LNCaP clone FGC (cell line): ENCODE measurements around the gene KRT6B.

Experiments
- DNase-seq: peaks from one replicate; pipeline ENCODE4 v3.0.0-alpha.2; 2011; ENCODE audit warnings: low read depth
- H3K4me3 ChIP-seq: 2 replicates; pipeline ENCODE4 v1.5.1; 2011; ENCODE audit warnings: mild to moderate bottlenecking, low read depth, low read length, control low read depth
- TF ChIP-seq, protein P1 (sequence below): IDR thresholded peaks from 2 replicates; pipeline ENCODE4 v1.5.1; 2012; ENCODE audit warnings: mild to moderate bottlenecking; ENCODE audit not compliant: control insufficient read depth, insufficient read depth; ENCODE audit errors: extremely low read depth

Gene KRT6B

DNA sequence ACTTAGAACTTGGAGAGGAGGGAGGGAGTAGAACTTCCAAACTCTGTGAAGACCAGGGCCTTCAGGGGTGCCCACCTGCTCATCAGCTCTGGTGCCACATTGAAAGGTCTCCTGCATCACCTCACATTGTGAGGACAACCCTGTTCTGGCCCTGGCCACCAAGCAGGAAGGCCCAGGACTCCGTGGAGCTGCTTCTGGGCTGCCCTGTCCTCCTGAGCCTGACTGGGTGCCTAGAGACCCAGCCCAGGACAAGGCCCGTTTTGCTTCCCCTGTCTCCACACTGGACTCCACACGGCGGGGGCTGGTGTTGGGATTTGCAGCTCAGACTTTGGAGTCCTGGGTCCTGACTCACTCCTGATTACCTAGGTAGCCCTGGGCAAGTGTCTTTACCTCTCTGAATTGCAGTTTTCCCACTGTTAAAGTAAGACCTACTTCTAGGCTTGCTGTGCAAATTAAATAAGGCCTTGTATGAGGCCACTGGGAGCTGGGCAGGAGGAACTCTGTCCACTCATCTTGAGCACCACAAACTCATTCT, 33.3 kb downstream of the KRT6B start:
- no peak for DNase-seq
- no peak overlapping the region for H3K4me3 ChIP-seq
- TF ChIP-seq, protein P1, sequence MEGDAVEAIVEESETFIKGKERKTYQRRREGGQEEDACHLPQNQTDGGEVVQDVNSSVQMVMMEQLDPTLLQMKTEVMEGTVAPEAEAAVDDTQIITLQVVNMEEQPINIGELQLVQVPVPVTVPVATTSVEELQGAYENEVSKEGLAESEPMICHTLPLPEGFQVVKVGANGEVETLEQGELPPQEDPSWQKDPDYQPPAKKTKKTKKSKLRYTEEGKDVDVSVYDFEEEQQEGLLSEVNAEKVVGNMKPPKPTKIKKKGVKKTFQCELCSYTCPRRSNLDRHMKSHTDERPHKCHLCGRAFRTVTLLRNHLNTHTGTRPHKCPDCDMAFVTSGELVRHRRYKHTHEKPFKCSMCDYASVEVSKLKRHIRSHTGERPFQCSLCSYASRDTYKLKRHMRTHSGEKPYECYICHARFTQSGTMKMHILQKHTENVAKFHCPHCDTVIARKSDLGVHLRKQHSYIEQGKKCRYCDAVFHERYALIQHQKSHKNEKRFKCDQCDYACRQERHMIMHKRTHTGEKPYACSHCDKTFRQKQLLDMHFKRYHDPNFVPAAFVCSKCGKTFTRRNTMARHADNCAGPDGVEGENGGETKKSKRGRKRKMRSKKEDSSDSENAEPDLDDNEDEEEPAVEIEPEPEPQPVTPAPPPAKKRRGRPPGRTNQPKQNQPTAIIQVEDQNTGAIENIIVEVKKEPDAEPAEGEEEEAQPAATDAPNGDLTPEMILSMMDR: no peak

DNA sequence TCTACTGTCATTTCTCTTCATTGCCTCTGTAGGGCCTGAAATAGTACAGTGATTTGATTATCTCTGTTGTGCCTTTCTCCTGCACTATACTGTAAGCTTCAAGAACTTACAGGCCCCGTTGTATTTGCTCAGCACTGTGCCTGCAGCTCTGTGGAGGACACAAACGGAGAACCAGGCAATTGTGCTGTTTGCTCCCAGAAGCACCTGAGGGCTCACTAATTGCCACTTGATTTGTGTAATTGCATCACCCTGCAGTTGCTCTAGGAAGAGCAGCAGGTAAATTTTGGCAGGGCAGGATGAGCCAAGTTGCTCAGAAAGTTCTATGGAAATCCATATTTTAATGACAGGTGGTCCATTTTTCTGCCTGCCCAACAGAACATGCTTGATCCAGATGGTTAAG, 34.2 kb downstream of the KRT6B start:
- H3K4me3 ChIP-seq: no peak overlapping the region
- DNase-seq: no peak
- TF ChIP-seq, protein P1: no peak

DNA sequence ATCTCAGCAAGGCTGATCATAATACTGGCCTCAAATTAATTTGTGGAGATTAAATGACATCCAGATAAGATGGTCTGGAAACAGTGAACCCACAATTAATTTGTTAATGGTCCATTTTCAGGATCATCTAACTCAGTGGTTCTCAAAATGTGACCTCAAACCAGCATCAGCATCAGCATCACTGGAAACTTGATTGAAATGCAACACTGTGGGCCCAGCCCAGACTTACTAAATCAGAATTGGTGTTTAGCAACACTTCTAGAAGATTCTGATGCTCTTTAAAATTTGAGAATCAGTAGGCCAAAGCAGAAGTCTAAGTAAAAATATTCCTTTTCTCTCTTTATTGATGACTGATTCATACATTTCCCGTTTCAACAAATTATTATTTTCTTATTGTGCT, 35.2 kb downstream of the KRT6B start:
- TF ChIP-seq, protein P1: no peak
- no peak for DNase-seq
- H3K4me3 ChIP-seq: no peak overlapping the region

DNA sequence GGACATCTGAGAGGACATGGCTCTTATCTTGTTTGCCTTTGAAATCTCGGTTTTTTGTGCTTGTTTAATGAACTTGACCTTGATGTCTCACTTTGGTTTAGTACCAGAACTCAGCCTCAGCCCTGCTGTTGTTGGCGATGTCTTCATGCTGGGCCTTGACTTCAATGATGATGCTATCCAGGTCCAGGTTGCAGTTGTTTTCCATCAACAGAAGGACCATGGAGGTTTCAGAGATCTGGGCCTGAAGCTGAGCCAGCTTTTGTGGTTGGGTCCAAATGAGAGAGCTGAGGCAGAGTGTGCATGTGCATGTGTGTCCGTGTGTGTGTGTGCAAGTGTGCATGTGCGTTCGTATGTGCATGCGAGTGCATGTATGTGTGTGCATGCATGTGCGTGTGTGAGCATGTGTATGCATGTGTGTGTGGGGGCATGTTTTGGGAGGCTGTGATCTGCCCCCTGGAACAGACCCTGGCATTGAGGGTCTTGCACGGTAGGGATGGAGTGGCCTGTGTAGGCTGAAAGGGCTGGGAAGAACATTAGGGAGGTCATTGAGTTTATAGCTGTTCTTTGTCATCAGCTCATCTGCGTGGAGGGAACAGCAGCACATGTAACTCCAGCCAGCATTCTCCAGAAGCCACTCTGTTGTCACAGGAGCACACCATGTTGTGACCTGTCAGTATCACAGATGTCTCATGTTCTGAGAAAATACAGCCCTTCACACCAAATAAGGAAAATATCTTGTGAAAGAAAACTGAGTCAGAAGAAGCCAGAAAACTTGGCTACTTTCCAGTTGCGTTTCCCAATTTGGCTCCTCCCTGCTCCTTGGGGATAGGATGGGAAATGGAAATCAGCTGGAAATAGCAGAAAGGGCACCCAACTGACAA, 35.8 kb downstream of the KRT6B start:
- no peak for DNase-seq
- H3K4me3 ChIP-seq: no peak overlapping the region
- TF ChIP-seq, protein P1: no peak

DNA sequence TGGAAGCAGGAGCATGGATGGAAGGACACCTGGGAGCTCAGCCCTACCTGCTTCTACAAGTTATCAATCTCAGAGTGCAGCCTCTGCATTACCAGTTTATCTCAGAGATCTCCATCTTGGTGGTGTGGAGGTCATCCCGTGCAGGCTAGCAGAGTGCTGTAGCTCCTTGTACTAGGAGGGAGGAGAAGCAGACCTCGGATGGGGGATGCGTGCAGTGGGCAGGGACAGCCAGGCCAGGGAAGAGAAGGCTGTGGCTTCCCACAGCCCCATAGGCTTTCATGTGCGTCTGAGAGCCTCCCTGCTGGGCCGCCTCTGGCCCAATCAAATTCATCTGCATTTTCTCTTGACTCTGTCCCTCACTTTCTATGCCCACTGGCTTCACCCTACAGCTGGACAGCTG, 37.0 kb downstream of the KRT6B start:
- TF ChIP-seq, protein P1: no peak
- DNase-seq: no peak
- no peak overlapping the region for H3K4me3 ChIP-seq

DNA sequence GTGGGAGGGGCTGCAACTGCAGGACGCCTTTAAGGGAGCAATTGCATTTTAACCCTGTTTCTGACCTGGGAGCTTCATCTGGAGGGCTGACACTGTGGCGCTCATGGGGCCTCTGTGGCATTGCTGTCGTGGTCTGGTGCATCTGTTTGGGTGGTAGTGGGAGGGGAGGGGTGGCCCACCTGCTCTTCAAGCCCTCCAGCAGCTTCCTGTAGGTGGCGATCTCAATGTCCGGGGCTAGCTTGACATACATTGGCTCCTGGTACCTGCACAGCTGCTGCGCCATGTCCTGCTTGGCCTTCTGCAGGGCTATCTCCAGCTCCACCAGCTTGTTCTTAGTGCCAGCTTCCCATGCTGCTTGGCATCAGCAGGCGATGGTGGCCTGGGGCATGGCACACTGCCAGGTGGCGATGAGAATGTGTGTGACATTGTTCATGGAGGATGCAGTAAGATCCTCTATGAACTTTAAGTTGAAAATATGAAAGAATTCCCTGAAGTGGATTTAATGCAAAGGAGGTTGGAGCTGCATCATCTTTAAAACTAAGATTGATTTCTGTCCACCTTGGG, 38.1 kb downstream of the KRT6B start:
- H3K4me3 ChIP-seq: no peak overlapping the region
- TF ChIP-seq, protein P1: 0 out of 2 replicates have a peak, but pooled peaks have one; percentile 2
- no peak for DNase-seq

DNA sequence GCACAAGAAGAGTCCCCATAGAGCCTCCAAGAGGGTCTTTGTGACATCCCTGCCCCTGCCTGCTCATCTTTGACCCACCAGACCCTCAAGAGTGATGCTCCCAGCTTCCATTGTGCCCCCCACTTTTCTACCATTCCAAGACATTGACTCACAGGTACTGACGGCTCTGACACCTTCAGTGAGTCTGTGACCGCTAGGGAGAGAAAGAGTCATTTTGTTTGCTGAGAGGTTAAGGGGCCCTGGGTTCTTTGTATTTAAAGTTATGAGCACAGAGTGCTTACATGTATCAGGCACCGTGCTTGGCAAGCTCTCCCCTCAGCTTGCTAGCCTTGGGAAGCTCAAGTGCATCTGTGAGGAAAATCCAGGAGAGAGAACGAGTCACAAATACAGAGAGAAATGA, 38.7 kb downstream of the KRT6B start:
- TF ChIP-seq, protein P1: no peak
- H3K4me3 ChIP-seq: no peak overlapping the region
- DNase-seq: no peak
